ENCODE data around the gene FALEC. TPM values are rescaled to one million over a fixed set of nuclear protein-coding genes. Genes with fewer than 3 reads are reported as not detected.
"Not testable (repeated sequence)": the region's sequence is repeated elsewhere in the genome, so short reads cannot be mapped to it uniquely, and the experiment has no call there.

FALEC gene
- total and polyA plus RNA-seq, 2 of the 8 experiments (the other 6 are each of a cell fraction or from before 2014, with no cell fraction given): not detected

DNA sequence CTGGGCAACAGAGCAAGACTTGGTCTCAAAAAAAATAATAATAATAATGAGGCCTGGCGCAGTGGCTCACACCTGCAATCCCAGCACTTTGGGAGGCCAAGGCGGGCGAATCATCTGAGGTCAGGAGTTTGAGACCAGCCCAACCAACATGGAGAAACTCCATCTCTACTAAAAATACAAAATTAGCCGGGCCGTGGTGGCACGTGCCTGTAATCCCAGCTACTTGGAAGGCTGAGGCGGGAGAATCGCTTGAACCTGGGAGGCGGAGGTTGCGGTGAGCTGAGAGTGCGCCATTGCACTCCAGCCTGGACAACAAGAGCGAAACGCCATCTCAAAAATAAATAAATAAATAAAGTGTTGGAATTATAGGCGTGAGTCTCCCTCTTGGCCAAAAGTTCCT, 66.4 kb downstream of the FALEC start:
- CTCF ChIA-PET (ENCODE audit: partially characterized antibody): interaction anchor here (1.0 to 2.0 kb wide), 3 partner anchors 21 to 139 kb away, joined by 3 to 8 read pairs (median 6); partner anchors contain the start of gene HORMAD1
- H3K23me2 ChIP-seq (ENCODE audit: low read depth, low read length); H2BK5ac ChIP-seq (ENCODE audit: low read depth, low read length); H3K18ac ChIP-seq (ENCODE audit: extremely low read depth, low read length); H2BK120ac ChIP-seq (replicated peaks; ENCODE audit: low read depth, low read length); H3K27ac ChIP-seq (ENCODE audit: low read depth, low read length); H4K5ac ChIP-seq (ENCODE audit: insufficient read length, low read depth, low read length); H4K91ac ChIP-seq (replicated peaks; ENCODE audit: insufficient read length, low read length); H3K9ac ChIP-seq (replicated peaks in 1 of 4; ENCODE audit: extremely low read depth in 1 of 4, low read depth in 3 of 4, low read length in 3 of 4); H3K79me1 ChIP-seq (ENCODE audit: low read depth, low read length); H3K4me2 ChIP-seq (ENCODE audit: insufficient read depth in 1 of 2, low read depth in 2 of 2, low read length in 2 of 2); H3K4ac ChIP-seq (replicated peaks; ENCODE audit: insufficient read length, low read depth, low read length); FAIRE-seq; H3K14ac ChIP-seq (ENCODE audit: insufficient read length); H4K8ac ChIP-seq (ENCODE audit: extremely low read depth, insufficient read depth, low read length); DNase-seq (ENCODE audit: low read depth in 1 of 2, low spot score in 2 of 2); H2BK15ac ChIP-seq (ENCODE audit: low read length); H2AFZ ChIP-seq (ENCODE audit: low read length); H2AK5ac ChIP-seq (ENCODE audit: low read depth, low read length); H3K9me3 ChIP-seq (ENCODE audit: insufficient read depth in 2 of 2, low read depth in 1 of 2, low read length in 1 of 2); H3K56ac ChIP-seq (replicated peaks; ENCODE audit: insufficient read length, low read depth, low read length); H3K23ac ChIP-seq (ENCODE audit: insufficient read length); H3K4me3 ChIP-seq (ENCODE audit: extremely low read depth in 1 of 4, insufficient read depth in 2 of 4, low read depth in 3 of 4, low read length in 4 of 4); H3K4me1 ChIP-seq (replicated peaks in 1 of 4; ENCODE audit: control insufficient read depth in 3 of 4, insufficient read depth in 4 of 4, low read length in 3 of 4); H2BK12ac ChIP-seq (ENCODE audit: low read depth, low read length); H3K27me3 ChIP-seq (replicated peaks in 1 of 4; ENCODE audit: control insufficient read depth in 3 of 4, extremely low read depth in 1 of 4, insufficient read depth in 3 of 4, low read length in 3 of 4); H2BK20ac ChIP-seq (ENCODE audit: low read length): not testable (repeated sequence)
- WGBS, 2 experiments (ENCODE audit: extremely low coverage in 1 of 2, insufficient coverage in 1 of 2, insufficient read length in 1 of 2, insufficient replicate concordance in 2 of 2, low coverage in 1 of 2, low lambda C conversion rate in 2 of 2, missing lambda C conversion rate in 1 of 2): 95% methylated on average over 14 of the region's 14 CpGs; no CpG with 5 or more reads in 1 of the 2 experiments
- H4K20me1 ChIP-seq (replicated peaks in 1 of 2; ENCODE audit: control insufficient read depth in 1 of 2, insufficient read depth in 2 of 2, low read length in 2 of 2): peaks cover 12 to 16% of the 10 kb centered on the region in 2 experiments
- POLR2A ChIA-PET (ENCODE audit: partially characterized antibody): interaction anchor here (1.3 to 43.7 kb wide), 3 partner anchors 9 to 31 kb away, joined by 4 to 1380 read pairs (median 1013); partner anchors contain the start of genes ADAMTSL4 and ENSA
- peaks cover 18 to 23% of the 10 kb centered on the region in 2 experiments for H3K79me2 ChIP-seq (ENCODE audit: control insufficient read depth in 1 of 2, insufficient read depth in 2 of 2, low read length in 2 of 2)
- H3K36me3 ChIP-seq (ENCODE audit: control insufficient read depth in 2 of 4, insufficient read depth in 4 of 4, low read length in 3 of 4): peaks cover 6 to 18% (median 8%) of the 10 kb centered on the region in 4 experiments
